CD4-positive, alpha-beta T cell treated with Interleukin-17A for 1 hour (primary cell): Measurements from ENCODE around the gene STING1.
A peak's percentile ranks its signal among the peaks of the same experiment; 100 is the strongest.
"Not testable (repeated sequence)": the region's sequence is repeated elsewhere in the genome, so short reads cannot be mapped to it uniquely, and the experiment has no call there.

Source experiments
- DNase-seq: peaks from one replicate; pipeline ENCODE4 v3.0.0-alpha.2; 2020

The STING1 gene

GRCh38 chr5:139482050-139482889 lies at the start of gene STING1:
TSS of gene STING1 (minus strand) at chr5:139482758. CDS start at chr5:139481704, 1,054 bp downstream.
- DNase-seq, result peak; percentile 79

DNA sequence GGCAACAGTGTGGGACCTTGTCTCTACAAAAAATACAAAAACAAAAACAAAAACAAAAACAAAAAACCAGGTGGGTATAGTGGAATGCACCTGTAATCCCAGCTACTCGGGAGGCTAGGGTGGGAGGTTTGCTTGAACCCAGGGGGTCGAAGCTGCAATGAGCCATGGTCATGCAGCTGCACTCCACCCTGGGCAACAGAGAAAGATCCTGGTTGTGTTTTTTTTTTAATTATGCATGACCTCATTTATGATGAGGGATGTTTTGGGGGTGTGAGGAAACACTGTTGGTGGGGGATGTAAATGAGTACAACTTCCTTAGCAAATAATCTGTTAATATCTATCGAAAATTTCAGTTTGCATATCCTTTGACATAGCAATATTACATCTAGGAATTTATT lies 49.2 kb upstream of the STING1 start:
- no peak for DNase-seq

DNA sequence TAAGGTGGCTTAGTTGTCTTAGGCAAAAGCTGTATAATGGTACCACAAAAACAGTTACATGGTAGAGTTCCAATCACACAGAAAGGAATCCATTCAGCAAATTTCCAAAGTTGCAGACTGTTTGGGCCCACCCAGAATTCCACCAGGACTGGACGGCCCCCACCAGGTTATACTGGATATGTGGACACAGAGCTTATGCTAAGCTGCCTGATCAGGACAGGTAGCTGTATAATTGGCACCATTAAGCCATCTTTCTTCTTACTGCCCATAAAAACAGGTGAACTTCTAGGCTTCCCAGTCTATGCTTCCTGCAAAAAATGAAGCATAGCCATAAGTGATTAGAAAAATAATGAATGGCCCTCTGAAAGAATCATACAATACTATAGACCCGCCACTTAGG lies 47.5 kb upstream of the STING1 start:
- DNase-seq, result not testable (repeated sequence)

DNA sequence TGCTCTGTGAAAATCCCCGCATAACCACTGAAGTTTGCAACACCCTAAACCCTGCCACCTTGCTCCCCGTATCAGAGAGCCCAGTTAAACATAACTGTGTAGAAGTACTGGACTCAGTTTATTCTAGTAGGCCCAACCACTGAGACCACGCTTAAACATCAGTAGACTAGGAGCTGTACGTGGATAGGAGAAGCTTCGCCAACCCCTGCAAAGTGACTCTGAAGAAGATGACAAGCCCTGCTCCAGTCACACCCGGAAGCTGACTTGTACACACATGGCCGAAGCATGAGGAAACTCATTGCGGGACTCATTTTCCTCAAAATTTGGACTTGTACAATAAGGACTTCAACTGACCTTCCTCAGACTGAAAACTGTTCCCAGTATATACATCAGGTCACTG lies 46.1 kb upstream of the STING1 start:
- DNase-seq, result not testable (repeated sequence)

GRCh38 chr5:139527896-139528467 lies 45.4 kb upstream of the STING1 start:
- DNase-seq, result not testable (repeated sequence)

DNA sequence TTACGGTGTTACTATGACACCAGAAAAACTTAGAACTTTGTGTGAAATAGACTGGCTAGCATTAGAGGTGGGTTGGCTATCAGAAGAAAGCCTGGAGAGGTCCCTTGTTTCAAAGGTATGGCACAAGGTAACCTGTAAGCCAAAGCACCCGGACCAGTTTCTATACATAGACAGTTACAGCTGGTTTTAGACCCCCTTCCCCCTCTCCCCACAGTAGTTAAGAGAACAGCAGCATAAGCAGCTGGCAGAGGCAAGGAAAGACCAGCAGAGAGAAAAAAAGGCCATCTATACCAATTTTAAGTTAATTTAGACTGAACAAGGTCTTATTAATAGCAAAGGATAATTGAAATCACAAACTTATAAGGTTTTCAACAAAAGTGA lies 44.5 kb upstream of the STING1 start:
- DNase-seq, result not testable (repeated sequence)

- DNase-seq, result not testable (repeated sequence)
These were observed 43.9 kb upstream of the STING1 start for GRCh38 chr5:139526309-139527089.

DNA sequence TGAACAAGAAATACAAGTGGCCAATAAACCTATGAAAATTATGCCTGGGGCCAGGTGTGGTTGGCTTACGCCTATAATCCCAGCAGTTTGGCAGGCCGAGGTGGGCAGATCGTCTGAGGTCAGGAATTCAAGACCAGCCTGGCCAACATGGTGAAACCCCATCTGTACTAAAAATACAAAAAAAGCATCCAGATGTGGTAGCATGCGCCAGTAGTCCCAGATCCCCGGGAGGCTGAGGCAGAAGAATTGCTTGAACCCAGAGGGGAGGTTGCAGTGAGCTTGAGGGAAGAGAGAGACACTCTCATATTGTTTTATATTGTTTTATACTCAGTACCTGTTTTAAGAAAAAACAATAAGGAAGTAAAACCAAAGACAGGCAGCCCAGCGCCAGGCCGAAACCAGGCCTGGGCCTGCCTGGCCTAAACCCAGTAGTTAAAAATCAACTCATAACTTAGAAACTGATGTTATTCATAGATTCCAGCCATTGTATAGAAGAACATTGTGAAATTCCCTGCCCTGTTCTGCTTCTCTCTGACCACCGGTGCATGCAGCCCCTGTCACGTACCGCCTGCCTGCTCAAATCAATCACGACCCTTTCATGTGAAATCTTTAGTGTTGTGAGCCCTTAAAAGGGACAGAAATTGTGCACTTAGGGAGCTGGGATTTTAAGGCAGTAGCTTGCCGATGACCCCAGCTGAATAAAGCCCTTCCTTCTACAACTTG lies 43.2 kb upstream of the STING1 start:
- not testable (repeated sequence) for DNase-seq

DNA sequence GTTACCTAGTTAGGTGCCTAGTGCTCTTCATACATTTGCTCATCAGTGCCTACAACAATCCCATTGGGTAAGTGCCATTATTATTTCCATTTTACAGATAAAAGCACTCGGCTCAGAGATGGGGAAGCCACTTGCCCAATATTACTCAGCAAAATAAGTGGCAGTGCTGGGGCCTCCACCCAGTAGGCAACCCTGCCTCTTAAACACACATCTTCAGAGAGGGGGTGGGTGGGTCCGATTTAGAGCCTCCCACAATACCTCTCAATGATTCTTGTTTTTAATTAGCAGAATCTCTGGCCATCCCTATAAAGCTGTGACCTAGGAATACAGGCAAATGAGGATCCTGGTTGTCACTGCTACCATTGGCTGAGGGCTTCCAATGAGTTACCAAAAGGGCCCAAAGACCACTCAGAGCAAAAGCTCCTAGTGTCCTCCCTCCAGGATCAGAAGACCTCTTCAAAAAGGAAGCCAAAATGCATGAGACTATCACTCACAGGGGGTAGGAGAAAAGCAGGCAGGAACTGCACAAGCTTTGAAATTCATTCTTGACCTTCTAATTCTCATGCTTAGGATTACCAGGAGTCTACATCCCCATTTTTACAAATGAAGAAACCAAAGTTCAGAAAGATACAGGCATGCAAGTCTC lies 42.5 kb upstream of the STING1 start:
- DNase-seq, result no peak

DNA sequence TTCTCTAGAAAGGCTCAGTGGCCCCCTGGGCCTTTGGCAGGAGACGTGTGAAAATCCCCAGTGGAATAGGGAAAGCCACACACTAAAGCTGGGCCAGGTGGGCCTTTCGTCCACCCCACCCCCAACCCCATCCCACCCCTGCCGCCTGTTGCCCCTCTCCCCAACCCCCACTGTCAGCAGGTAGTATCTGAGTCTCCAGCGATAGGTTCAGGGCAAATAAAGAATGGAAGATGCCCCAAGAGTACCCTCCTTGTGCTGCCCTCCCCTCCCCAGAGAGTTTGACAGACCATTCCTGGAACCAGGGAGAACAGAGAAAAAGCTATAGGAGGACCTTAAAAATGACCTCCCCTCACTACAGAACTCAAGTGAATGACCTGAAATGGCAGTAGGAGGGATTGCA lies 41.9 kb upstream of the STING1 start:
- no peak for DNase-seq

GRCh38 chr5:139523635-139524445 lies 41.3 kb upstream of the STING1 start:
- DNase-seq, result no peak

GRCh38 chr5:139517683-139518564 lies 35.4 kb upstream of the STING1 start:
- DNase-seq, result peak; percentile 90

GRCh38 chr5:139514486-139514856 lies 31.9 kb upstream of the STING1 start:
- DNase-seq, result no peak

DNA sequence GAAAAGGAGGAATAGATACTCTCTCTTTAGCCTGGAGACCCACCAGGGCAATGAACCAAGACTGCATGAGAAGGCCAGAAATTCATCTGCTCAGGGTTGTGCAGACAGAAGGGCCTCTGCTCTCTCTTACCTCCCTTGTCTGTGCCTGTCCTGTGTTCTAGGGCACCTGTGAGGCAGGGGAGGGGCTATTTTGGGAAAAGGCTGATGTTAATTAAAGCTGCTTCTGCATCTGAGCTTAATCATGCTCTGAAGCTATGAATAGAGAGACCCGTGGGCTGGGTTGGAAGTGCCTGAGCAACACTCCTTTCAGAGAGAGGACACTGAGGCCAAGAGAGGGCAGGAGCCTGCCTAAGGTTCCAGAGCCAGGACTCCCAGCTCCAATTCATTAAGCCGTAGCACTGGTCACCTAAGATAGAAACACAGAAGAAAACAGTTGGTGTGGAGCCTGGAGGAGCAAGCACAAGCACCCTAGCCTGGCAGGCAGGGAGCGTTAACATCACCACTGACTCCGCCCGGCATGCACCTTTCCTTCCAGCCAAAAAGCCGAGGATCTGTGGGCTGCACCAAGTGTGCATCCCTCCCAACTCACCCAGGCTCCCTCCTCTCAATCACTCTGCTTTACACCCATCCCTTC lies 31.4 kb upstream of the STING1 start:
- no peak for DNase-seq

DNA sequence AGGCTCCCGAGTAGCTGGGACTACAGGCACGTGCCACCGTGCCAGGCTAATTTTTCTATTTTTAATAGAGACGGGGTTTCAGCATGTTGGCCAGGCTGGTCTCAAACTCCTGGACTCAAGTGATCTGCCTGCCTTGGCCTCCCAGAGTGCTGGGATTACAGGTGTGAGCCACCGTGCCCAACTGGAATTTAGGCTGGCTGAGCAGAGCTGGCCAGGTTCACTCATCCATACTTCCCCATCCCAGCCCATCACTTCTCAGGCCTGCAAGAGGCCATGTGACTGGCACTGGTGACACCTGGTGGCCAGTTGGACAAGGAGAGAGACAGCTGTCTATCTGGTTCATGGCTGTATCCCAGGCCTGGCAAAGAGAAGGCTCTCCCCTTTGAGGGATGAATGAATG lies 30.9 kb upstream of the STING1 start:
- peak; percentile 84 for DNase-seq

- DNase-seq, result no peak
These were observed 30.3 kb upstream of the STING1 start for GRCh38 chr5:139512786-139513390.

- DNase-seq, result not testable (repeated sequence)
These were observed 22.2 kb upstream of the STING1 start for GRCh38 chr5:139504722-139505121.

- not testable (repeated sequence) for DNase-seq
These were observed 21.3 kb upstream of the STING1 start for GRCh38 chr5:139503879-139504278.

GRCh38 chr5:139503036-139503817 lies 20.7 kb upstream of the STING1 start:
- DNase-seq, result not testable (repeated sequence)
